ENCODE data around the gene LCNL1.

Gene LCNL1

DNA sequence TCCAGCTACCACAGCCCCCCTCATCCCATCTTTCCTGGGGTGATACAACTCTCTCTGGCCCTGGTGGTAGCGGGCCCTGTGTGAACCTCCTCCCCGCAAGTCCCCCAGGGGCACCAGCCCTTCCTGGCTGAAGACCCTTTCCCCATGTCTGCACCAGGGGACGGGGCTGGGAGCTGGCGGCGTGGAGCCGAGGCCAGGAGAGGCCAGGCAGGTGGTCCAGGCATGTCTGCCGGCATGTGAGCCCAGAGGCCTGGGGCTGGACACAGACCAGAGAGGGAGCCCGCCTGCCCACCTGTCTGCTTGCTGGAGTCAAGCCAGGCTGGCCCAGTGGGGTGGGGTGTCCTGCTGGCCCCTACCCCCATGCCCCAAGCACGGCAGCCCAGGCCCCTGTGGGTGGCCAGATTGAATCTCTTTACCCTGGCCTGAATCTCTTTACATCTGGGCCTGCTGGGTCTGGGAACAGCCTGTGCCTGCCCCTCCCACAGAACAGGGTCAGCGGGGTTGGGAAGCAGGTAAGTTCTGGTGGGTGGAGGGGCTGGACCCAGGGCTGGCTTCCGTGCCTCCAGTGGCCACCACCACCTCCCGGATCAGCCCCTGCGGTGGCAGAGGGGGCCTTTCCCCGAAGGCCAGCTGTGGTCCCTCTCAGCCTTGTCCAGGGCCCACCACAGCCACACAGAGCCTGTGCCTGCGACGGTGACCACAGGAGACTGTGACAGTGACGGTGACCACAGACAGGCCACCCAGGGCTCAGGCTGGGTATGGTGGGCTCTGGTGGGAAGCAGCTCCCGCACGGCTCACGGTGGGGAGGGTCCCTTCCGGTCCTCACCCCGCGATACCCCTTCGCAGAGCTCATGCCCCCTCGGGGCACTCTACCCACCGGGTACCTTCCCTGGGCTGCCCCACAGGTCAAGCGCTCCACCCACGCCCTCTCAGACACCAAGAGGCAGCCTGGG is 23.6 kb upstream of the LCNL1 start:
- H3K4me3 ChIP-seq (ENCODE audit: insufficient read depth in 1 of 2, low read depth in 1 of 2, low read length in 2 of 2): no peak overlapping the region
- H3K36me3 ChIP-seq (ENCODE audit: control insufficient read depth in 1 of 2, insufficient read depth in 2 of 2, low read depth in 1 of 2, low read length in 2 of 2): no peaks in the 10 kb centered on the region
- no peak overlapping the region for H2BK5ac ChIP-seq (ENCODE audit: low read depth, low read length, poor library complexity, severe bottlenecking)
- H2BK120ac ChIP-seq (ENCODE audit: low read depth, low read length): no peak overlapping the region
- H4K91ac ChIP-seq (ENCODE audit: low read length): peak overlapping the region; percentile 21
- no peak overlapping the region for H3K4ac ChIP-seq (ENCODE audit: low read depth in 1 of 2, low read length in 2 of 2)
- 87% methylated on average over 28 of the region's 28 CpGs for WGBS
- H4K8ac ChIP-seq (ENCODE audit: low read length): no peak overlapping the region
- no peak overlapping the region for H3K27ac ChIP-seq (ENCODE audit: low read length, poor library complexity, severe bottlenecking)
- DNase-seq: no peak
- peaks cover 0 to 17% of the 10 kb centered on the region in 2 experiments for H3K27me3 ChIP-seq (ENCODE audit: control insufficient read depth in 1 of 2, insufficient read depth in 1 of 2, low read length in 2 of 2)
- H3K14ac ChIP-seq (ENCODE audit: low read length in 2 of 2): no peak overlapping the region
- no peak overlapping the region for H3K18ac ChIP-seq (ENCODE audit: low read depth in 1 of 2, low read length in 2 of 2)
- H3K4me2 ChIP-seq (ENCODE audit: low read length, poor library complexity, severe bottlenecking): no peak overlapping the region
- no peak overlapping the region for H2BK15ac ChIP-seq (ENCODE audit: low read depth, poor library complexity, severe bottlenecking)
- H3K23ac ChIP-seq (ENCODE audit: low read length in 2 of 2): no peak overlapping the region
- no peak overlapping the region for H2AFZ ChIP-seq (ENCODE audit: low read depth, low read length)
- no peak overlapping the region for H2AK5ac ChIP-seq (ENCODE audit: low read length, severe bottlenecking)
- H3K9ac ChIP-seq (ENCODE audit: low read length): no peak overlapping the region
- H3K79me1 ChIP-seq (replicated peaks; ENCODE audit: low read length, poor library complexity, severe bottlenecking): no peaks in the 10 kb centered on the region
- no peak overlapping the region for H2BK12ac ChIP-seq (ENCODE audit: low read length in 2 of 2)
- H3K4me1 ChIP-seq (ENCODE audit: control insufficient read depth, insufficient read depth, low read depth, low read length): peaks cover 20% of the 10 kb centered on the region
- peaks cover 3% of the 10 kb centered on the region for H3K9me3 ChIP-seq (ENCODE audit: control insufficient read depth, low read length)

DNA sequence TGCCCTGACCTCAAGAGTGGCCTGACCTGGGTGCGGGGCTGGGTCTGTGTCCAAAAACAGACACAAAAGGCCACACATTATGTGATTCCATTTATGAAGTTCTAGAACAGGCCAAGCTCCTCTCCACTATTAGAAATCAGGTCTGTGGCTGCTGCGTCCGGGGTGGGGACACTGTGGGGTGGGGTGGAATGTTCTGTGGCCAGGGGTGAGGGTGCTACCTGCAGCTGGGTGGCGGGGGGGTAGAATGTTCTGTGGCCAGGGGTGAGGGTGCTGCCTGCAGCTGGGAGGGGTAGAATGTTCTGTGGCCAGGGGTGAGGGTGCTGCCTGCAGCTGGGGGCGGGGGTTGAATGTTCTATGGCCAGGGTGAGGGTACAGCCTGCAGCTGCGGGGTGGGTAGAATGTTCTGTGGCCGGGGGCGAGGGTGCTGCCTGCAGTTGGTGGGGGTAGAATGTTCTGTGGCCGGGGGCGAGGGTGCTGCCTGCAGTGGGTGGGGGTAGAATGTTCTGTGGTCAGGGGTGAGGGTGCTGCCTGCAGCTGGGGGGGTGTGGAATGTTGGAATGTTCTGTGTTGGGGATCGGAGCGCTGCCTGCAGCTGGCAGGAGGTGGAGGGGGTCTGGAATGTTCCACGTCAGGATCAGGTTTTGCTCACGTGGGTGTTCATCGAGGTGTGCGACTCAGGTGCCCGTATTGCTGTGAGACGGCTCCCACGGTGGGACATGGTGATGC is 22.4 kb upstream of the LCNL1 start:
- no peak overlapping the region for H2BK5ac ChIP-seq (ENCODE audit: low read depth, low read length, poor library complexity, severe bottlenecking)
- no peak overlapping the region for H3K4me2 ChIP-seq (ENCODE audit: low read length, poor library complexity, severe bottlenecking)
- H3K4me3 ChIP-seq (ENCODE audit: insufficient read depth in 1 of 2, low read depth in 1 of 2, low read length in 2 of 2): no peak overlapping the region
- peaks cover 0 to 13% of the 10 kb centered on the region in 2 experiments for H3K27me3 ChIP-seq (ENCODE audit: control insufficient read depth in 1 of 2, insufficient read depth in 1 of 2, low read length in 2 of 2)
- peaks cover 3% of the 10 kb centered on the region for H3K9me3 ChIP-seq (ENCODE audit: control insufficient read depth, low read length)
- no peak overlapping the region for H3K27ac ChIP-seq (ENCODE audit: low read length, poor library complexity, severe bottlenecking)
- 87% methylated on average over 18 of the region's 19 CpGs for WGBS
- H2BK12ac ChIP-seq (ENCODE audit: low read length in 2 of 2): no peak overlapping the region
- no peak overlapping the region for H3K18ac ChIP-seq (ENCODE audit: low read depth in 1 of 2, low read length in 2 of 2)
- DNase-seq: no peak
- H2AFZ ChIP-seq (ENCODE audit: low read depth, low read length): no peak overlapping the region
- no peak overlapping the region for H2BK120ac ChIP-seq (ENCODE audit: low read depth, low read length)
- H3K14ac ChIP-seq (ENCODE audit: low read length in 2 of 2): no peak overlapping the region
- H4K8ac ChIP-seq (ENCODE audit: low read length): no peak overlapping the region
- H3K4ac ChIP-seq (ENCODE audit: low read depth in 1 of 2, low read length in 2 of 2): no peak overlapping the region
- peaks cover 20% of the 10 kb centered on the region for H3K4me1 ChIP-seq (ENCODE audit: control insufficient read depth, insufficient read depth, low read depth, low read length)
- H4K91ac ChIP-seq (ENCODE audit: low read length): peak overlapping the region; percentile 22
- H3K23ac ChIP-seq (ENCODE audit: low read length in 2 of 2): no peak overlapping the region
- H3K79me1 ChIP-seq (replicated peaks; ENCODE audit: low read length, poor library complexity, severe bottlenecking): no peaks in the 10 kb centered on the region
- H2BK15ac ChIP-seq (ENCODE audit: low read depth, poor library complexity, severe bottlenecking): no peak overlapping the region
- no peak overlapping the region for H3K9ac ChIP-seq (ENCODE audit: low read length)
- no peaks in the 10 kb centered on the region for H3K36me3 ChIP-seq (ENCODE audit: control insufficient read depth in 1 of 2, insufficient read depth in 2 of 2, low read depth in 1 of 2, low read length in 2 of 2)
- H2AK5ac ChIP-seq (ENCODE audit: low read length, severe bottlenecking): no peak overlapping the region

DNA sequence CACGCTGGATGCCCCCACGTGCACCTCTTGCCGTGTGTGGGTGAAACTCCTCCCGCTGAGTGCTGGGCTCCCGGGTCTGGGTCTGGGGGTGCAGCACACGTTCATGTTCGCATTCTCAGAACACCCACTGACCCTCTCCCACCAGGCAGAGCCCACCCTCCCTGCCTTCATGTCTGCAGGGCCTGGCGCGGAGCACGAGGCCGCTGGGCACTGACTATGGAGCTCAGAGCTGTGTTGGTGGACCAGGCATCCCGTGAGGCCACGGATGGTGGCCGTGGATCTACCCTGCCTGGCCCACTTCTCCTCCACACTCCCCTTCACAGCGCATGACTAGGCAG is 21.9 kb upstream of the LCNL1 start:
- Histone ChIP-seq H2BK5ac (ENCODE audit: low read depth, low read length, poor library complexity, severe bottlenecking) (no peak overlapping the region), H2AFZ (ENCODE audit: low read depth, low read length) (no peak overlapping the region), H3K9me3 (ENCODE audit: control insufficient read depth, low read length) (peaks cover 3% of the 10 kb centered on the region), H3K4ac (ENCODE audit: low read depth in 1 of 2, low read length in 2 of 2) (no peak overlapping the region), H3K9ac (ENCODE audit: low read length) (no peak overlapping the region), H3K36me3 (ENCODE audit: control insufficient read depth in 1 of 2, insufficient read depth in 2 of 2, low read depth in 1 of 2, low read length in 2 of 2) (no peaks in the 10 kb centered on the region), H2BK120ac (ENCODE audit: low read depth, low read length) (no peak overlapping the region), H3K18ac (ENCODE audit: low read depth in 1 of 2, low read length in 2 of 2) (no peak overlapping the region), H4K91ac (ENCODE audit: low read length) (peak overlapping the region; percentile 22), H3K79me1 (replicated peaks; ENCODE audit: low read length, poor library complexity, severe bottlenecking) (no peaks in the 10 kb centered on the region), H3K14ac (ENCODE audit: low read length in 2 of 2) (no peak overlapping the region), H4K8ac (ENCODE audit: low read length) (no peak overlapping the region), H3K27ac (ENCODE audit: low read length, poor library complexity, severe bottlenecking) (no peak overlapping the region), H2AK5ac (ENCODE audit: low read length, severe bottlenecking) (no peak overlapping the region), H3K27me3 (ENCODE audit: control insufficient read depth in 1 of 2, insufficient read depth in 1 of 2, low read length in 2 of 2) (peaks cover 0 to 16% of the 10 kb centered on the region in 2 experiments), H2BK15ac (ENCODE audit: low read depth, poor library complexity, severe bottlenecking) (no peak overlapping the region), H3K4me3 (ENCODE audit: insufficient read depth in 1 of 2, low read depth in 1 of 2, low read length in 2 of 2) (no peak overlapping the region), H3K4me1 (ENCODE audit: control insufficient read depth, insufficient read depth, low read depth, low read length) (peaks cover 20% of the 10 kb centered on the region), H3K4me2 (ENCODE audit: low read length, poor library complexity, severe bottlenecking) (no peak overlapping the region), H3K23ac (ENCODE audit: low read length in 2 of 2) (no peak overlapping the region), H2BK12ac (ENCODE audit: low read length in 2 of 2) (no peak overlapping the region)
- no peak for DNase-seq
- WGBS: 92% methylated on average over 15 of the region's 15 CpGs
